B cell (primary cell): ENCODE results near the gene CUTA. TPM values are rescaled to one million over a fixed set of nuclear protein-coding genes. Genes with fewer than 3 reads are reported as not detected.

ENCODE experiments used
- ATAC-seq: fragments of 200-7000 bp; cut with Tn5 transposase; one replicate; pipeline ENCODE4 v1.10.0; 2021; ENCODE audit warnings: low read depth, mild to moderate bottlenecking, moderate number of reproducible peaks, moderate library complexity
- CTCF ChIA-PET: fragments of 350-600 bp; sonication (Branson Sonifier 250); formaldehyde crosslinking; loops from one replicate; lab custom pipeline; 2021; ENCODE audit warnings: antibody characterized with exemption, inconsistent platforms; lab: Charles Lee
- POLR2A ChIA-PET: fragments of 350-600 bp; sonication (Branson Sonifier 250); formaldehyde crosslinking; loops from one replicate; lab custom pipeline; 2021; ENCODE audit warnings: antibody characterized with exemption; lab: Charles Lee
- DNase-seq: peaks from one replicate; pipeline ENCODE4 v3.0.0; 2013
- H2AFZ ChIP-seq: 2 replicates; pipeline ENCODE4 v1.6.1; 2012; ENCODE audit warnings: mild to moderate bottlenecking, low read depth, low read length; ENCODE audit not compliant: insufficient read depth, poor library complexity, severe bottlenecking
- H3K27ac ChIP-seq, 2 donors: 1 replicate in 1 of 2; 2 replicates in 1 of 2; pipeline ENCODE4 v1.5.1; 2012 to 2013; ENCODE audit warnings: low read length in 2 of 2, mild to moderate bottlenecking in 2 of 2, moderate library complexity in 1 of 2
- H3K27me3 ChIP-seq, 4 experiments: fragments of 200-600 bp in 1 of 4; sonication (generic) in 1 of 4; replicated peaks in 1 of 4; 1 replicate in 2 of 4; 2 replicates in 2 of 4; pipeline versions ENCODE4 v1.6.1 to v1.7.0; 2013 to 2016; ENCODE audit warnings: low read length in 3 of 4, mild to moderate bottlenecking in 2 of 4, mixed read lengths in 1 of 4, moderate library complexity in 1 of 4; ENCODE audit not compliant: insufficient read depth in 4 of 4, control insufficient read depth in 3 of 4; ENCODE audit errors: control extremely low read depth in 1 of 4
- H3K36me3 ChIP-seq, 2 experiments: replicated peaks in 1 of 2; 1 replicate in 1 of 2; 2 replicates in 1 of 2; pipeline versions ENCODE4 v1.6.1 to v1.7.1; 2013; ENCODE audit warnings: low read length in 1 of 2; ENCODE audit not compliant: insufficient read depth in 2 of 2, control insufficient read depth in 1 of 2; ENCODE audit errors: control extremely low read depth in 1 of 2, extremely low read depth in 1 of 2
- H3K4me1 ChIP-seq, 2 donors: fragments of 200-600 bp in 1 of 2; sonication (generic) in 1 of 2; 1 replicate in 1 of 2; 2 replicates in 1 of 2; pipeline versions ENCODE4 v1.5.1 to v1.6.1; 2013 to 2017; ENCODE audit warnings: low read length in 2 of 2; ENCODE audit not compliant: control insufficient read depth in 2 of 2, insufficient read depth in 2 of 2
- H3K4me2 ChIP-seq: replicated peaks from 2 replicates; pipeline ENCODE3; 2012; ENCODE audit warnings: mild to moderate bottlenecking, low read depth, low read length; ENCODE audit not compliant: poor library complexity, severe bottlenecking
- H3K4me3 ChIP-seq, 5 experiments: fragments of 200-600 bp in 1 of 5; sonication (generic) in 1 of 5; 1 replicate in 3 of 5; 2 replicates in 2 of 5; pipeline versions ENCODE4 v1.5.1 to v1.7.0; 2011 to 2016; ENCODE audit warnings: low read length in 4 of 5, mild to moderate bottlenecking in 4 of 5, low read depth in 2 of 5, control low read depth in 1 of 5, moderate library complexity in 1 of 5; ENCODE audit not compliant: insufficient read depth in 1 of 5; ENCODE audit errors: control extremely low read depth in 1 of 5, extremely low read depth in 1 of 5
- H3K79me2 ChIP-seq: fragments of 200-600 bp; sonication (generic); one replicate; pipeline ENCODE4 v1.6.0; 2016; ENCODE audit warnings: low read length; ENCODE audit not compliant: control insufficient read depth, insufficient read depth
- H3K9ac ChIP-seq: fragments of 200-600 bp; sonication (generic); 2 replicates; pipeline ENCODE4 v1.6.1; 2017; ENCODE audit warnings: mild to moderate bottlenecking, low read length, moderate library complexity
- H3K9me3 ChIP-seq, 3 donors: one replicate each; pipeline versions ENCODE4 v1.6.1 to v1.7.1; 2013; ENCODE audit warnings: low read length in 2 of 3; ENCODE audit not compliant: control insufficient read depth in 2 of 3, insufficient read depth in 1 of 3; ENCODE audit errors: control extremely low read depth in 1 of 3
- H4K20me1 ChIP-seq: 2 replicates; pipeline ENCODE4 v1.6.0; 2012; ENCODE audit warnings: mild to moderate bottlenecking, low read length; ENCODE audit not compliant: insufficient read depth, control insufficient read depth, poor library complexity, severe bottlenecking
- H3K27ac Mint-ChIP-seq: one replicate; pipeline ENCODE4 v1.8.0; 2021; ENCODE audit warnings: mixed read lengths
- H3K27me3 Mint-ChIP-seq: one replicate; pipeline ENCODE4 v1.8.0; 2021; ENCODE audit warnings: mixed read lengths
- H3K4me1 Mint-ChIP-seq: one replicate; pipeline ENCODE4 v1.8.0; 2021; ENCODE audit warnings: mixed read lengths
- H3K4me3 Mint-ChIP-seq: one replicate; pipeline ENCODE4 v1.8.0; 2021; ENCODE audit warnings: mixed read lengths
- H3K9me3 Mint-ChIP-seq: one replicate; pipeline ENCODE4 v1.8.0; 2022; ENCODE audit warnings: mixed read lengths; ENCODE audit not compliant: insufficient read depth
- EZH2 ChIP-seq: IDR thresholded peaks from 2 replicates; pipeline ENCODE4 v1.6.1; 2012; ENCODE audit warnings: borderline replicate concordance, low read depth, mild to moderate bottlenecking, moderate library complexity, low read length; ENCODE audit not compliant: insufficient read depth, poor library complexity, severe bottlenecking
- WGBS: methylation state at CpG from one replicate; pipeline ENCODE4 v1.1.5; 2013; ENCODE audit warnings: missing lambda C conversion rate; ENCODE audit not compliant: insufficient coverage; 5-methylcytosine and 5-hydroxymethylcytosine counted together
- intact Hi-C: fragments of 100-400 bp; cut with micrococcal nuclease; formaldehyde crosslinking; loops from one replicate; pipeline ENCODE4 v1.10.0; 2022
- polyA plus RNA-seq: library from polyadenylated mRNA; depleted of rRNA; stranded (reverse); fragments of >200 nt; gene quantifications from 2 replicates; pipeline ENCODE4 v1.2.3, GENCODE V29; 2012
- total RNA-seq, 2 donors: library from RNA; stranded (reverse); fragments of 120-200 nt in 1 of 2; gene quantifications; 1 replicate in 1 of 2; 2 replicates in 1 of 2; pipeline versions ENCODE4 v1.2.3 to v1.2.4, GENCODE V29; 2013 to 2022
- TF ChIP-seq, protein P1 (sequence below): fragments of 200-600 bp; IDR thresholded peaks from one replicate; pipeline ENCODE4 v1.8.0; 2022; ENCODE audit warnings: antibody characterized with exemption, mild to moderate bottlenecking

CUTA gene
- total and polyA plus RNA-seq, 2 donors (not counting 1 experiment from before 2014, with no cell fraction given), result 137 to 226 TPM

- POLR2A ChIA-PET, result no interaction called here
These were observed 26.0 kb upstream of the CUTA start for GRCh38 chr6:33443619-33444504.

DNA sequence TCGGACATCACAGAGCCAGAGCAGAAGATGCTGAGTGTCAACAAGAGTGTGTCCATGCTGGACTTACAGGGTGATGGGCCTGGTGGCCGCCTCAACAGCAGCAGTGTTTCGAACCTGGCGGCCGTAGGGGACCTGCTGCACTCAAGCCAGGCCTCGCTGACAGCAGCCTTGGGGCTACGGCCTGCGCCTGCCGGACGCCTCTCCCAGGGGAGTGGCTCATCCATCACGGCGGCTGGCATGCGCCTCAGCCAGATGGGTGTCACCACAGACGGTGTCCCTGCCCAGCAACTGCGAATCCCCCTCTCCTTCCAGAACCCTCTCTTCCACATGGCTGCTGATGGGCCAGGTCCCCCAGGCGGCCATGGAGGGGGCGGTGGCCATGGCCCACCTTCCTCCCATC, 25.1 kb upstream of the CUTA start:
- Histone ChIP-seq H3K9me3 (no peaks in the 10 kb centered on the region), H3K4me2 (no peak overlapping the region), H3K9ac (no peak overlapping the region), H3K4me3 (no peak overlapping the region), H2AFZ (no peak overlapping the region), H3K4me1 (no peaks in the 10 kb centered on the region), H3K27me3 (no peaks in the 10 kb centered on the region), H4K20me1 (no peaks in the 10 kb centered on the region), H3K79me2 (no peaks in the 10 kb centered on the region), H3K27ac (no peak overlapping the region), H3K36me3 (peaks cover 0 to 47% of the 10 kb centered on the region in 2 experiments)
- POLR2A ChIA-PET, result interaction anchor here (0.8 kb wide), 1 partner anchor 33 kb away, joined by 4 read pairs; no protein-coding TSS in a partner anchor
- no peak for TF ChIP-seq EZH2
- TF ChIP-seq, protein P1, sequence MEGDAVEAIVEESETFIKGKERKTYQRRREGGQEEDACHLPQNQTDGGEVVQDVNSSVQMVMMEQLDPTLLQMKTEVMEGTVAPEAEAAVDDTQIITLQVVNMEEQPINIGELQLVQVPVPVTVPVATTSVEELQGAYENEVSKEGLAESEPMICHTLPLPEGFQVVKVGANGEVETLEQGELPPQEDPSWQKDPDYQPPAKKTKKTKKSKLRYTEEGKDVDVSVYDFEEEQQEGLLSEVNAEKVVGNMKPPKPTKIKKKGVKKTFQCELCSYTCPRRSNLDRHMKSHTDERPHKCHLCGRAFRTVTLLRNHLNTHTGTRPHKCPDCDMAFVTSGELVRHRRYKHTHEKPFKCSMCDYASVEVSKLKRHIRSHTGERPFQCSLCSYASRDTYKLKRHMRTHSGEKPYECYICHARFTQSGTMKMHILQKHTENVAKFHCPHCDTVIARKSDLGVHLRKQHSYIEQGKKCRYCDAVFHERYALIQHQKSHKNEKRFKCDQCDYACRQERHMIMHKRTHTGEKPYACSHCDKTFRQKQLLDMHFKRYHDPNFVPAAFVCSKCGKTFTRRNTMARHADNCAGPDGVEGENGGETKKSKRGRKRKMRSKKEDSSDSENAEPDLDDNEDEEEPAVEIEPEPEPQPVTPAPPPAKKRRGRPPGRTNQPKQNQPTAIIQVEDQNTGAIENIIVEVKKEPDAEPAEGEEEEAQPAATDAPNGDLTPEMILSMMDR, result no peak
- Mint-ChIP-seq H3K9me3 (no peaks in the 10 kb centered on the region), H3K27me3 (no peaks in the 10 kb centered on the region), H3K4me1 (no peaks in the 10 kb centered on the region), H3K4me3 (no peak overlapping the region), H3K27ac (no peak overlapping the region)
- intact Hi-C loops, result no loop called here
- CTCF ChIA-PET, result no interaction called here
- DNase-seq, result no peak
- ATAC-seq, result no peak
- 97% methylated on average over 17 of the region's 17 CpGs for WGBS

More at GRCh38 chr6:33443619-33444504, 26.0 kb upstream of the CUTA start:
- H4K20me1 ChIP-seq, result no peaks in the 10 kb centered on the region
- 95% methylated on average over 8 of the region's 18 CpGs for WGBS
- no peak overlapping the region for H3K27ac Mint-ChIP-seq
- H3K27me3 ChIP-seq, result no peaks in the 10 kb centered on the region
- no peak overlapping the region for H3K4me3 Mint-ChIP-seq
- H3K4me2 ChIP-seq, result no peak overlapping the region
- no peaks in the 10 kb centered on the region for H3K9me3 Mint-ChIP-seq
- CTCF ChIA-PET, result no interaction called here
- no peaks in the 10 kb centered on the region for H3K27me3 Mint-ChIP-seq
- H3K4me1 ChIP-seq, result no peaks in the 10 kb centered on the region
- ATAC-seq (no peak), DNase-seq (no peak)
- H2AFZ ChIP-seq, result no peak overlapping the region
- H3K4me1 Mint-ChIP-seq, result no peaks in the 10 kb centered on the region
- TF ChIP-seq EZH2, result no peak
- TF ChIP-seq, protein P1, result no peak
- intact Hi-C loops, result no loop called here
- H3K79me2 ChIP-seq, result no peaks in the 10 kb centered on the region
- peaks cover 0 to 44% of the 10 kb centered on the region in 2 experiments for H3K36me3 ChIP-seq
- no peak overlapping the region for H3K4me3 ChIP-seq
- H3K27ac ChIP-seq, result no peak overlapping the region
- no peak overlapping the region for H3K9ac ChIP-seq
- H3K9me3 ChIP-seq, result no peaks in the 10 kb centered on the region
